HCT116 (cell line): ENCODE data around the gene TRIM14. TPM values are rescaled to one million over a fixed set of nuclear protein-coding genes. Genes with fewer than 3 reads are reported as not detected.

ENCODE experiments used
- ATAC-seq: fragments of 200-7000 bp; cut with Tn5 transposase; 2 replicates; pipeline ENCODE4 v1.9.1; 2020; ENCODE audit warnings: mild to moderate bottlenecking, moderate library complexity
- BruUV-seq: library from RNA; stranded (reverse); fragments of 400-500 nt; replicated peaks from 2 replicates; lab custom pipeline; 2021; lab: Mats Ljungman, UMichigan
- CTCF ChIA-PET: fragments of 300-600 bp; sonication (Branson Sonifier 250); formaldehyde crosslinking; loops from one replicate; lab custom pipeline; 2021; ENCODE audit warnings: antibody characterized with exemption; lab: Charles Lee
- POLR2A ChIA-PET: fragments of 300-600, 350-600 bp; sonication (Branson Sonifier 250); formaldehyde crosslinking; loops from one replicate; lab custom pipeline; 2021; ENCODE audit warnings: antibody characterized with exemption; lab: Charles Lee
- RAD21 ChIA-PET, 2 experiments: fragments of 300-600 bp; sonication (Branson Sonifier 250); formaldehyde crosslinking; loops; one replicate each; lab custom pipeline; 2023; ENCODE audit warnings: low total read pairs in 2 of 2; ENCODE audit not compliant: uncharacterized antibody in 2 of 2, unreplicated experiment in 2 of 2, low non-redundant PET in 1 of 2; lab: Charles Lee
- DNase-seq: peaks from one replicate; pipeline ENCODE4 v3.0.0-alpha.2; 2010; ENCODE audit warnings: low read depth, low spot score
- H2AFZ ChIP-seq: fragments of 200-600 bp; shearing (Covaris generic), sonication (generic); 2 replicates; pipeline ENCODE4 v1.6.1; 2017; ENCODE audit warnings: low read depth, mixed run types, mixed read lengths, antibody characterized with exemption, low read length; ENCODE audit not compliant: poor library complexity, severe bottlenecking
- H3K27ac ChIP-seq: 2 replicates; pipeline ENCODE4 v1.5.1; 2012; ENCODE audit warnings: low read depth, low read length
- H3K27me3 ChIP-seq: fragments of 200-600 bp; sonication (generic); 2 replicates; pipeline ENCODE4 v1.6.1; 2016; ENCODE audit warnings: mixed run types, low read length, mixed read lengths; ENCODE audit not compliant: insufficient read depth
- H3K36me3 ChIP-seq, 2 experiments: fragments of 200-500 bp in 1 of 2; fragments of 200-600 bp in 1 of 2; sonication (Bioruptor generic) in 1 of 2; sonication (generic) in 1 of 2; 2 replicates each; pipeline versions ENCODE4 v1.5.1 to v1.6.1; 2014 to 2016; ENCODE audit warnings: low read length in 2 of 2, inconsistent platforms in 1 of 2, mixed read lengths in 1 of 2, mixed run types in 1 of 2; ENCODE audit not compliant: insufficient read depth in 2 of 2, control insufficient read depth in 1 of 2
- H3K4me1 ChIP-seq, 2 experiments: fragments of 200-600 bp in 1 of 2; sonication (generic) in 1 of 2; 2 replicates each; pipeline versions ENCODE4 v1.5.1 to v1.6.1; 2012 to 2017; ENCODE audit warnings: low read length in 2 of 2, inconsistent platforms in 1 of 2, mild to moderate bottlenecking in 1 of 2, mixed read lengths in 1 of 2, mixed run types in 1 of 2, moderate library complexity in 1 of 2; ENCODE audit not compliant: insufficient read depth in 2 of 2, control insufficient read depth in 1 of 2
- H3K4me2 ChIP-seq: fragments of 200-600 bp; sonication (generic); 2 replicates; pipeline ENCODE4 v1.6.1; 2017; ENCODE audit warnings: mixed run types, low read length, mixed read lengths
- H3K4me3 ChIP-seq, 2 experiments: fragments of 200-600 bp in 1 of 2; sonication (generic) in 1 of 2; replicated peaks in 1 of 2; 2 replicates each; pipeline ENCODE4 v1.5.1; 2011 to 2016; ENCODE audit warnings: low read length in 2 of 2, control low read depth in 1 of 2, low read depth in 1 of 2, mild to moderate bottlenecking in 1 of 2, mixed read lengths in 1 of 2, mixed run types in 1 of 2
- H3K79me2 ChIP-seq: fragments of 200-600 bp; sonication (generic); 2 replicates; pipeline ENCODE4 v1.6.1; 2017; ENCODE audit warnings: mild to moderate bottlenecking, mixed run types, low read length, moderate library complexity, mixed read lengths; ENCODE audit not compliant: insufficient read depth
- H3K9ac ChIP-seq: fragments of 200-600 bp; sonication (generic); 2 replicates; pipeline ENCODE4 v1.6.1; 2016; ENCODE audit warnings: low read length, mixed read lengths
- H3K9me2 ChIP-seq: fragments of 200-600 bp; sonication (generic), shearing (Covaris generic); 2 replicates; pipeline ENCODE4 v1.6.1; 2017; ENCODE audit warnings: mixed run types, mild to moderate bottlenecking, moderate library complexity; ENCODE audit not compliant: insufficient read depth
- H3K9me3 ChIP-seq, 2 experiments: fragments of 200-500 bp in 1 of 2; fragments of 200-600 bp in 1 of 2; sonication (Bioruptor generic) in 1 of 2; sonication (generic) in 1 of 2; 2 replicates each; pipeline ENCODE4 v1.6.1; 2014 to 2017; ENCODE audit warnings: low read length in 2 of 2, mixed read lengths in 2 of 2, inconsistent platforms in 1 of 2, low read depth in 1 of 2, mild to moderate bottlenecking in 1 of 2, mixed run types in 1 of 2, moderate library complexity in 1 of 2; ENCODE audit not compliant: control insufficient read depth in 1 of 2, insufficient read depth in 1 of 2
- H4K20me1 ChIP-seq: fragments of 200-600 bp; sonication (generic), shearing (Covaris generic); 2 replicates; pipeline ENCODE4 v1.6.1; 2017; ENCODE audit warnings: mixed run types, mild to moderate bottlenecking, moderate library complexity; ENCODE audit not compliant: insufficient read depth
- EZH2 ChIP-seq: fragments of 200-600 bp; sonication (generic); IDR thresholded peaks from 2 replicates; pipeline ENCODE4 v1.6.1; 2017; ENCODE audit warnings: antibody characterized with exemption, mixed run types
- EZH2phosphoT487 ChIP-seq: fragments of 200-600 bp; IDR thresholded peaks from 2 replicates; pipeline ENCODE4 v1.6.1; 2018; ENCODE audit warnings: antibody characterized with exemption, borderline replicate concordance
- POLR2AphosphoS5 ChIP-seq: IDR thresholded peaks from 2 replicates; pipeline ENCODE4 v1.6.1; 2011; ENCODE audit warnings: mild to moderate bottlenecking, low read depth, low read length, moderate library complexity
- RAD21 ChIP-seq: IDR thresholded peaks from 2 replicates; pipeline ENCODE4 v1.6.1; 2012; ENCODE audit warnings: low read depth, mild to moderate bottlenecking
- intact Hi-C: fragments of 100-400 bp; cut with micrococcal nuclease; formaldehyde crosslinking; loops from 2 replicates; pipeline ENCODE4 v1.10.0; 2022
- total RNA-seq: library from RNA; stranded (reverse); gene quantifications from one replicate; pipeline ENCODE4 v1.2.1, GENCODE V29; 2021; ENCODE audit not compliant: unreplicated experiment
- TF ChIP-seq, protein P1 (sequence below): IDR thresholded peaks from 2 replicates; pipeline ENCODE4 v1.6.1; 2012
- TF ChIP-seq, protein P2 (sequence below): IDR thresholded peaks from 2 replicates; pipeline ENCODE4 v1.6.1; 2011; ENCODE audit warnings: mild to moderate bottlenecking, low read length, moderate library complexity; ENCODE audit not compliant: insufficient replicate concordance; ENCODE audit errors: extremely low read depth

TRIM14 gene
- total RNA-seq, 1 experiment from 2014 or later: 24.4 TPM

DNA sequence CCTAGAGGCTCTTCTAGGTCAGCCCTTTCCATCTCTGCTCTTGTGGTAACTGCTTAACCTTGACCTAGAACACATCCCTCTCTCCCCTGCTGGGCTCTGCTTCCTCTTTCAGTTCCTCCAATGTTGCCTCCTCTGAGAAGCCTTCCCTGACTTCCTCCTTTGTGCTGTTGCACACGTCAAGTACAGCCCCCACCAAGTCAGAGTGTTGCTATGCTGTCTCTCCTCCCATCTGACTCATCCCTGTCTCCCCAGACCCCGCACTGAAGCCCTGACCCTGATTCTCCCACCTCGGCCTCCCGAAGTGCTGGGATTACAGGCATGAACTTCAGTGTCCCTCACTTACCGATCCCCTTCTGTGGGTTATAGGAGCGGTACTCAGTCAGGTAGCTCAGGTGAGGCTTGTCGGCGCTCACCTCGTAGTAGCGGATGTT lies 10.4 kb upstream of the TRIM14 start:
- ChIA-PET CTCF (no interaction called here), POLR2A (no interaction called here), RAD21 (no interaction called here)
- Histone ChIP-seq H3K9me3 (no peaks in the 10 kb centered on the region), H3K9me2 (no peaks in the 10 kb centered on the region)
- DNase-seq: no peak
- no TSS peak for BruUV-seq
- no peak for ATAC-seq
- TF ChIP-seq POLR2AphosphoS5 (no peak), EZH2 (no peak)
- TF ChIP-seq, protein P1, sequence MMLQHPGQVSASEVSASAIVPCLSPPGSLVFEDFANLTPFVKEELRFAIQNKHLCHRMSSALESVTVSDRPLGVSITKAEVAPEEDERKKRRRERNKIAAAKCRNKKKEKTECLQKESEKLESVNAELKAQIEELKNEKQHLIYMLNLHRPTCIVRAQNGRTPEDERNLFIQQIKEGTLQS: no peak
- TF ChIP-seq, protein P2, sequence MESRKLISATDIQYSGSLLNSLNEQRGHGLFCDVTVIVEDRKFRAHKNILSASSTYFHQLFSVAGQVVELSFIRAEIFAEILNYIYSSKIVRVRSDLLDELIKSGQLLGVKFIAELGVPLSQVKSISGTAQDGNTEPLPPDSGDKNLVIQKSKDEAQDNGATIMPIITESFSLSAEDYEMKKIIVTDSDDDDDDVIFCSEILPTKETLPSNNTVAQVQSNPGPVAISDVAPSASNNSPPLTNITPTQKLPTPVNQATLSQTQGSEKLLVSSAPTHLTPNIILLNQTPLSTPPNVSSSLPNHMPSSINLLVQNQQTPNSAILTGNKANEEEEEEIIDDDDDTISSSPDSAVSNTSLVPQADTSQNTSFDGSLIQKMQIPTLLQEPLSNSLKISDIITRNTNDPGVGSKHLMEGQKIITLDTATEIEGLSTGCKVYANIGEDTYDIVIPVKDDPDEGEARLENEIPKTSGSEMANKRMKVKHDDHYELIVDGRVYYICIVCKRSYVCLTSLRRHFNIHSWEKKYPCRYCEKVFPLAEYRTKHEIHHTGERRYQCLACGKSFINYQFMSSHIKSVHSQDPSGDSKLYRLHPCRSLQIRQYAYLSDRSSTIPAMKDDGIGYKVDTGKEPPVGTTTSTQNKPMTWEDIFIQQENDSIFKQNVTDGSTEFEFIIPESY: no peak
- TF ChIP-seq, all 23 proteins: peak for 0
- no peak overlapping the region for H2AFZ ChIP-seq
- H4K20me1 ChIP-seq: no peaks in the 10 kb centered on the region
- H3K4me3 ChIP-seq: no peak overlapping the region
- H3K27me3 ChIP-seq: no peaks in the 10 kb centered on the region
- no peaks in the 10 kb centered on the region for H3K79me2 ChIP-seq
- H3K4me1 ChIP-seq: no peaks in the 10 kb centered on the region
- no peak overlapping the region for H3K9ac ChIP-seq
- no peaks in the 10 kb centered on the region for H3K36me3 ChIP-seq
- no peak overlapping the region for H3K27ac ChIP-seq
- intact Hi-C loops: no loop called here
- H3K4me2 ChIP-seq: no peak overlapping the region

DNA sequence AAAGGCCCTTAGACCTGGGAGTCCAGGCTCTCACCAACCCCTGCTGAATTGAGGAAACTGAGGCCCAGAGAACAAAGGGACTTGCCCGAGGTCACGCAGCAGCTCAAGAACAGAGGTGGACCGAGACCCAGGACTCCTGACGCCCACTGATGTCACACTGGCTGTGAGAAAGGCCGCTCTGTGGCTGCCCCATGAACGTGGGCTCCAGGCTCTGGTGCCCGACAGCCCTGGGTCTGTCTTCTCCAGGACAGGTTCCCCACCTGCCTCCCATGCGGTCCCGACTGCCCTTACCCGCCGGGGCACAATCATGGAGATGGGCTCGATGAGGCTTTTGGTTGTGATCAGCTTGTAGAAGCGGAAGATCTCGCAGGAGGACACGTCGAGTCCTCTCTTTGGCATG lies 9.3 kb upstream of the TRIM14 start:
- no peak for DNase-seq
- no peak overlapping the region for H2AFZ ChIP-seq
- no peak overlapping the region for H3K4me3 ChIP-seq
- CTCF ChIA-PET: no interaction called here
- no peak overlapping the region for H3K4me2 ChIP-seq
- H3K36me3 ChIP-seq: no peaks in the 10 kb centered on the region
- H3K9ac ChIP-seq: no peak overlapping the region
- no peaks in the 10 kb centered on the region for H3K9me2 ChIP-seq
- intact Hi-C loops: no loop called here
- POLR2A ChIA-PET: no interaction called here
- H3K27me3 ChIP-seq: no peaks in the 10 kb centered on the region
- no peak for TF ChIP-seq RAD21
- TF ChIP-seq EZH2phosphoT487: no peak
- no peak for ATAC-seq
- no peak overlapping the region for H3K27ac ChIP-seq
- no peaks in the 10 kb centered on the region for H4K20me1 ChIP-seq
- no peaks in the 10 kb centered on the region for H3K79me2 ChIP-seq
- H3K9me3 ChIP-seq: no peaks in the 10 kb centered on the region
- RAD21 ChIA-PET: no interaction called here
- BruUV-seq: no TSS peak
- H3K4me1 ChIP-seq: no peaks in the 10 kb centered on the region
